ENCODE results near the gene CCDC107.
A peak's percentile ranks its signal among the peaks of the same experiment; 100 is the strongest.
"Not testable (repeated sequence)": the region's sequence is repeated elsewhere in the genome, so short reads cannot be mapped to it uniquely, and the experiment has no call there.

Gene CCDC107

DNA sequence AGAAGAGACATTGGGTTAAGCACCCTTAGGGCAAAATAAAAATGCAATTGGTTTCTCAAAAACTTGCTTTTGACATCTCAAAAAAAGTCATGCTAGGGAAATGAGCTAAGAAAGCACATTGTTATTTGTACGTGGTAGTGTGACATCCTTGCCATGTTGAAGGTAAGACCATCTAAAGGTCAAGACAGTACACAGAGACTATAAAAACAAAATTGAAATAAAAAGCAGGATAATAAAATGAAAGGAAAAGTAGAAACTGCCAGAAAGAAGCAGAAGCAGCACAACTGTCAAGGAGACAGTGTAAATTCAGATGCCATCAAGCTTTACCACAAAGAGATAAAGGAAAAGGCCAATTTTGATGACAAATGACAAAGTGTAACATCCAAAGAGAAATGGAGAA is 18.9 kb upstream of the CCDC107 start:
- DNase-seq: not testable (repeated sequence)

DNA sequence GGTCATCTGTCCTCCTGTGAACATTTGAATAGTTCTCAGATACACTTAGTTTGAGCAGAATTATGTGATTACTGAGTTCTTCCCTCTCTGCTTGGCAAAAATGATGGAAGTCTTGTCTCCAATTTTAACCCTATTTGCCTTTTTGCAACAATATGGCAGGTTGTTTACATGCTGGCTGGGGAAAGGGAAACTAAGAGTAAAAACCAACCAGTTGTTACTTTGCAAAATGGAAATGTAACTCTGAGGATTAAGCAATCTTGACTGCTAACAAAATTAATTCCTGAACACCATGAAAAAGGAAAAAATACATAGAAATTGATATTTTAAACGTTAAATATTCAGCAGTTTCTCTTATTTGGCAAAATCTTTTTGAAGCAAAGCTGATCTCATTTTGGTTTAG is 18.5 kb upstream of the CCDC107 start:
- no peak for DNase-seq

DNA sequence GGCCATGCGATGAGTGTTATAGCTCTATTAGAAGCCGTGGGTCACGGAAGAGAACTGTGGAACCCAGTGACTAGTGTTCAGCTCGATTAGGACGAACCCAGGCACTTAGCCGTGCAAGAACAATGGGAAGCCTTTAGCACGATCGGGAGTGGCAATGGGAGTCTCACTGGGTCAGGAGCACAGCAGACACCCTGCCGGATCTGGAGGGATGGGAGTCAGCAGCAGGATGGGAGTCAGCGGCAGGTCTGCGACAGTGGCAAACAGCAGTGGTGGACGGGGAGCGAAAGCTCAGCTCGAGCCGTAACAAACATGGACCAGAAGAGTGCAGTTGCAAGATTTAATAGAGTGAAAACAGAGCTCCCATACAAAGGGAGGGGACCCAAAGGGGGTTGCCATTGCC is 17.7 kb upstream of the CCDC107 start:
- not testable (repeated sequence) for DNase-seq

DNA sequence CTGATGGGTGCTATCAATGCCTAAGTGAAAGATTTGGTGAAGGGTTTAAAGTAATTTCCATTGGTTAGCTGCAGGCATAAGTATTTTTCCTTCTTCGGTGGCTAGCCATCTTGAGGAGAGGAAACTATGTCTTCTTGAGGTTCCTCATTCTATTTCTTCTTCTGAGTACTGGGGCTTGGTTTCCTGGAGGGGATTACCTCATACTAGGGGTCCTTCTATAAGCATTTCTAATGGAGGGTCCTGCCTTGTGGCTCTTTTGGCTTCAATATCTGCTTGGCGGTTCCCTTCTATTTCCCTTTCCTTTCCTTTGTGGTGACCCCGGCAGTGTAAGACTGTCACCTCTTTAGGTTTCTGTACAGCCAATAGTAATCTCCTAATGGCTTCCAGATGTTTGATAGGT is 16.6 kb upstream of the CCDC107 start:
- DNase-seq: not testable (repeated sequence)

DNA sequence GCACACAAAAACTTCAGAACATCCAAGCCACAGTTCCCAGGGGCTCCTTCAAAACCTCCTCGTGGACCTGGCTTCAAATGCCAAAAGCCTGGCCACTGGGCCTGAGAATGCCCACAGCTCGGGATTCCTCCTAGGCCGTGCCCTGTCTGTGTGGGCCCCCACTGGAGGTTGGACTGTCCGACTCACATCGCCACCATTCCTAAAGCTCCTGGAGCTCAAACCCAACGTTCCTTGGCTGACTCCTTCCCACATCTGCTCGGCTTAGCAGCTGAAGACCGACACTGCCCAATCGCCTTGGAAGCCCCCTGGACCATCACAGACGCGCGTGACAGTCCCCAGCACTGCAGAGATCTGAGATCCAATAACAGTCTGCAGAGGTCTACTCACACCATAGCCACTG is 15.0 kb upstream of the CCDC107 start:
- DNase-seq: no peak

DNA sequence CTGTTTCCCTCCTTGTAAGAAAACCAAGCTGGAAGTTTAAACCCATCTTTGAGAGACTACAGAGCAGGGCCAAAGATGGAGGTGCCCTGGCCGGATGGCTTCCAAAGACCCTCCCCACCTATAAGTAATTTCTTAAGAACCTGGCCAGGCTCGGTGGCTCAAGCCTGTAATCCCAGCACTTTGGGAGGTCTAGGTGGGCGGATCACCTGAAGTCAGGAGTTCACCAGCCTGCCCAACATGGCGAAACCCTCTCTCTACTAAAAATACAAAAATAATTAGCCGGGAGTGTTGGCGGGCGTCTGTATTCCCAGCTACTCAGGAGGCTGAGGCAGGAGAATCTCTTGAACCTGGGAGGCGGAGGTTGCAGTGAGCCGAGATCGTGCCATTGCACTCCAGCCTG is 12.4 kb upstream of the CCDC107 start:
- DNase-seq: not testable (repeated sequence)

DNA sequence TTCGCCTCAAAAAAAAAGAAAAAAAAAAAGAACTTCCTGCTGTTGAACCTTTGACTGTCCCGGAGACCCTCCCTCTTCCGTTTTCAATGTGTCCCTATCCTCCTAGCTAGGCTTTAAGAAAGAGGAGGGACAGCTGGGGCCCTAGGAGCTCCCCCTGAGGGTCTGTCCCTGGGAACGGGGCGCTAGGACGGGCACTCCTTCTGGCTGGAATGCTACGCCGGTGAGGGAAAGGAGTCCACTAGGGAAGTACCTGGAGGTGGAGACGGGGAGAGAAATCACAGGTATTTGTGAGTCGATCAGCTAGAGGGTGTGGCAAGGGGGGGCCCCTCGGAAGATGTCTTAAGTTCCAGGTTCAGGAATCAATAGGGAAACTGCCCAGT is 11.9 kb upstream of the CCDC107 start:
- DNase-seq: no peak

DNA sequence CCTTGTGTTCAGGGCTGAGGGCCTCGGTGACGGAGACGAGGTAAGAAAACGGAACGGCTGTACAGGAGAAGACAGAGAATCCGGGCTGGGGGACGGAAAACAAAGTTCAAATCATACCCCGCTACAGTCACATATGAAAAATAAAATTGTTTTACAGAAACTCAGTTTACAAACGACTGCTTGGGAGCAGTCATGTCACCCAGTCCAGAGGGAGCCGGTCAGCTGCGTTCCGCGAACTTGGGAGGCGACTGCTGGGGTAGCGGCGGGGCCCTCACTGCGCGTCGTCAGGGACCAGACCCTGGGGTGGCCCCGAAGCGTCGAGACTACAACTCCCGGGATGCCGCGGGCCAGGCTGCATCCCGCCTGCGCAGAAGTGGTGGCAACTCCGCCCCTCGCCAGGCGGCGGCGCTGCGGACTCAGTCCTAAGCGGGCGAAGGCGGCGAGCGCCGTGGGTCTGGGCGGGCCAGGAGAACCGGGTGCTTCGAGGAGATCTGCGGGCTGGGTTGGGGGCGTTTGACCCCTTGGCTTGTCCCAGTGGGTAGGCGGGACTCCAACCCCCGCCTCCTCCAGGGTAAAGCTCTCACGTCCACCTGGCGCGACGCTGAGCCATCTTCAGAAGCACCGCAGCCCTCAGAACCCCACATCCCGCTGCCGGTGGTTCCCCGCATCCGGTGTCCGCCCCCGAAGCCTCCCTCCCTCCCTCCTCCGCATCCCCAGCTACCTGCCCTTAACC is 11.4 kb upstream of the CCDC107 start:
- peak; percentile 90 for DNase-seq

DNA sequence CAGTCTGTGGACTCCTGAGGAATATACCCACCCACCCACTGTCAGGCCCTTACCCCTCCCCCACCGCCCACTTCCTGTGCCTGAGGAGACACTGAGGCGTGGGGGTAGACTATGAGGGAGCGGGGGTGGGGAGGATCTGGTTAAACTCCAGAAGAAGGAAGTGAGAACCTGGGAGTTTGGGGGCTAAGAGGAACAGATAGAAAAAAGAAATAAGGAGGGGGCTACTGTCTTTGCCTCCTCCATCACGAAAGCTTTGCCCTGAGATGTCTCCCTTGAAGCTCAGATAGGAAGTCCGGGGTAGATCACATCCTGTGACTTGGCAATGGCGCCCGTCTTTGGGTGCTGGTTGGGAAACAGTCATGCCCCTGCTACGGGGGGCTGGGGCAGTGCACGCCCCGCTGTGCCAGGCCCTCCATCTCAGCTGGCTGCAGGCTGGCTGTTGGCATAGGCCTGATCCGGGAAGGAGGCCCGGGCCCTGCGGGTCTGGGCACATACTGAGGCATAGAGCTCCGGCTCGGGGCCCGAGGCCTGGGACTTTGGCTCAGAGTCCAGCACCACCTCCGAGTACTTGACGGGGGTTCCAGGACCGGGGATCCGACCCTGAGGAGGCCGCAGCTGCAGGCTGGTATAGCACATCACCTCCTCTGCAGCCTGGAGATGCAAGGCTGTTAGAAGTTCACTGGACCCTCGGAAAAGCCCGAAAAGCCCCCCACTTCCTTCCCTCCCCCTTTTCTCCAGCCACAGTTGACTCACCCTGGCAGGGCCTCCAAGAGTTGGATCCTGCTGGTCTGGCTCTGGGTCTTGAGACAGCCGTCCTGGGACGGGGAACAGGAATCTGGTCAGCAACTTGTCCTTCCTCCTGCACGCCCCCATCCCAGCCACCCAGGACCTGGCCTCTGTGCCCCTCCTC is 8.4 kb upstream of the CCDC107 start:
- peak; percentile 35 for DNase-seq

DNA sequence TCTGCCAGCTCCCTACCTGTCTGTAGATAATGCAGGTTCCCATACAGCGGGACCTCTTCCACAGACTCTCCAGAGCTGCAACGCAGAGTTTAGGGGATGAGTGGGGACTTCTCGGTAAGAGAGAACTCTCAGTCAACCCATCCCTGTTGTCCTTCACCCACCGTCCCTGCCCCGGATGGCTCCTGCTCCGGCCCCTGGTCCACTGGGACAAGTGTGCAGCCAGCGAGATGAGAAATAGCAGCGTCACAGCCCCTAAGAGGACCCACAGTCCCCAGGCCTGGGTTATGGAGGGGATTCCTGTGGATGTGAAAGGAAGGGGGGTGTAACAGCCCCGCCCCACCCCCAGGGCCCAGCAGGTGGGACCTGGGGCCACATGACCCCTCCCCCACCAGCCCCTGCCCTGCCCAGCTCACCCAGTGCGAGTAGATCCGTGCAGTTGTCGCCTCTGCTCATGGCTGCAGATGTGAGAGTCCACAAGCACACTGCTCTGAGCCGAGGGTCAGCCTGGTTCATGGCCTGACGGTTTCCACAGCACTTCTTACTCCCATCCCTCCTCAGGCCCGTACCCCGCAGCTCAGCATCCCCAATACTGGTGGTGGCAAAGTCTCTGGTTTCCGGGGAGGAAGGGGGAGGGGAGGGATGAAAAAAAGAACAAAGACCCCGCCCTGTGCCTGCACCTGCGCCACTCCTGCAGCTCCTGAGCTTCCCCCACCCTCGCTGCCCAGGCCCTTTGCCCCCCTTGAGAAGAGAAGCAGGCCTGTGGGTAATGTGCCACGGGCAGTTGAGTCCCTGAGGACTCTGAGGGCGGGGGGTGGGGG is 7.5 kb upstream of the CCDC107 start, which contains the start of gene SIT1:
TSS of gene SIT1 (minus strand) at position 591 of the 818 bp plus-strand sequence. CDS start at position 513, 78 bp downstream.
- no peak for DNase-seq

DNA sequence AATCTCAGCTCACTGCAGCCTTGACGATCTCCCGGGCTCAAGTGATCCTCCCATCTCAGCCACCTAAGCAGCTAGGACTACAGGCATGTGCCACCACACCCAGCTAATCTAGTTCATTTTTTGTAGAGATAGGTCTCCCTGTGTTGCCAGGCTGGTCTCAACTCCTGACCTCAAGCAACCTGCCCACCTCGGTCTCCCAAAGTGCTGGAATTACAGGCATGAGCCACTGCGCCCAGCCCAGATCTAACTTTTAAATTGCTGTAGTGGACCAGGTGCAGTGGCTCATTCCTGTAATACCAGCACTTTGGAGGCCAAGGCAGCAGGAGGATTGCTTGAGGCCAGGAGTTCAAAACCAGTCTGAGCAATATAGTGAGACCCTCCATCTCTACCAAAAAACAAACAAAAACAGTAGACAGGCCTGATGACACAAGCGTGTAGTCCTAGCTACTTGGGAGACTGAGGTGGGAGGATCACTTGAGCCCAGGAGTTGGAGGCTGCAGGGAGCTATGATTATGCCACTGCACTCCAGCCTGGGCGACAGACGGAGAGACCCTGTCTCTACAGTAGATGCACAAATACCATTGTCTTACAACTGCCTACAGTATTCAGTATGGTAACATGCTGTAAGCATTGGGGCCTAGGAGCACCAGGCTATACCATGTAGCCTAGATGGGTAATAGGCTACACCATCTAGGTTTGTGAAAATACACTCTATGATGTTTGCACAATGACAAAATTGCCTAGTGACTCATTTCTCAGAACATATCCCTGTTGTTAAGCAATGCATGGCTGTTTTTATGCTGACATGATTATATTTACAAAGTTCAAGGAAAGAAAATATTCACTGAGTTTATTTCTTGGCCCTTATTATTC is 5.9 kb upstream of the CCDC107 start:
- no peak for DNase-seq

DNA sequence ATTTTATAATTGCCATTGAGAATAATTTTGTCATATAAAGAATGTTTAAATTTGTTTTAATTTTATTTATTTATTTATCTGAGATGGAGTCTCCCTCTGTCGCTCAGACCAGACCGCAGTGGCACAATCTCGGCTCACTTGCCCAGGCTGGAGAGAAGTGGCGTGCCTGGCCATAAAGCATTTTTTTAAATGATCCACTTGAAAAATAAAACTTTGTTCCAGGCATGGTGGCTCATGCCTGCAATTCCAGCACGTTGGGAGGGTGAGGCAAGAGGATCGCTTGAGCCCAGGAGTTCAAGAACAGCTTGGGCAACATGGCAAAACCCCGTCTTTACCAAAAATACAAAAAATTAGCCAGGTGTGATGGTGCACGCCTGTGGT is 5.3 kb upstream of the CCDC107 start:
- DNase-seq: no peak

DNA sequence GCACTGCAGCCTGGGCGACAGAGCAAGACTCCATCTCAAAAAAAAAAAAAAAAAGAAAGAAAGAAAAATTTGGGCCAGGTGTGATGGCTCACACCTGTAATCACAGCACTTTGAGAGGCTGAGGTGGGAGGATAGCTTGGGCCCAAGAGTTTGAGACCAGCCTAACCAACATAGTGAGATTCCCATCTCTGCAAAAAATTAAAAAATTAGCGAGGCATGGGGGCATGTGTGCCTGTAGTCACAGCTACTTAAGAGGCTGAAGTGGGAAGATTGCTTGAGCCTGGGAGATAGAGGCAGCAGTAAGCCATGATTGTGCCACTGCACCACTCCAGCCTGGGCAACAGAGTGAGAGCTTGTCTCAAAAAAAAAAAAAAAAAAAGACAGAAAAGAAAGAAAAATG is 4.5 kb upstream of the CCDC107 start:
- no peak for DNase-seq

DNA sequence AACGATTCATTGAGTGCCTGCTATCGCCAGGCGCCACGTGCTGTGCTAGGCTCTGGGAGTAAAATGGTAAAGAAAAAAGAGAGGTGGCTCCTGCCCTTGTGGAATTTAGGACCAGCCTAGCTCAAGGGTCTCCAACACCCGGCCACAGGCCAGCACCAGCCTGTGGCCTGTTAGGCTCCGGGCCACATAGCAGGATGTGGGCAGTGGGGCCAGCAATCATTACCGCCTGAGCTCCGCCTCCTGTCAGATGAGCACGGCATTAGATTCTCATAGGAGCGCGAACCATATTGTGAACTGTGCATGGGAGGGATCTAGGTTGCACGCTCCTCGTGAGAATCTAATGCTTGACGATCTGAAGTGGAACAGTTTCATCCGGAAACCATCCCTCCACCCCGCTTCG is 1.7 kb upstream of the CCDC107 start:
- DNase-seq: no peak

DNA sequence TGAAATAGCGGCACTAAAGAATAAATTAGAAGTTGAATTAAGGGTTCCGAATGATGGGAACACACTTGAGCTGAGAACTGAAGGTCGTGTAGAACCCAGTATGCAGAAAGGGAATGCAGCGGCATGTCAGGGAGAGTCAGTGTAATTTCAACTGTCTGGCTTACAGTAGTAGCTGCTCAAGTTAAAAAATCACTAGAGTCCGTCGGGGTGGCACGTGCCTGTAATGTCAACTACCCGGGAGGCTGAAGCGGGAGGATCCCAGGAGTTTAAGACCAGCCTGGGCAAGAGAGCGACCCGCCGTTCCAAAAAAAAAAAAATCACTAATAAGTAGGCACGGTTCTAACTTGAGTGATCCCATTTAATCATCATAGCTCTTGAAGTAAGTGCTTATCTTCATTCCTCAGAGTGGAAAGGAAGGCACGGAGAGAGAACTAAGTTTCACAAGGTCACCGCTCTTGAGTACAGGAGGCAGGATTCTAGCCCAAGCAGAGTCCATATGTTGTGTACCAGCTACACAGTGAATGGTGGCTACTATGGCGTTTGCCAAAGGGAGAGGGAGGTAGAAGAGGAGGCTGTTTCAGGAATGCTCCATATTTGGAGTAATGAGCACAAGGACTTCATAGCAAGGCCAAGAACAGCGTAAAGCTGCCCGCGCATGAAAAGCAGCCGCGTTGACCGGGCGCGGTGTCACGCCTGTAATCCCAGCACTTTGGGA is 1.1 kb upstream of the CCDC107 start:
- no peak for DNase-seq

DNA sequence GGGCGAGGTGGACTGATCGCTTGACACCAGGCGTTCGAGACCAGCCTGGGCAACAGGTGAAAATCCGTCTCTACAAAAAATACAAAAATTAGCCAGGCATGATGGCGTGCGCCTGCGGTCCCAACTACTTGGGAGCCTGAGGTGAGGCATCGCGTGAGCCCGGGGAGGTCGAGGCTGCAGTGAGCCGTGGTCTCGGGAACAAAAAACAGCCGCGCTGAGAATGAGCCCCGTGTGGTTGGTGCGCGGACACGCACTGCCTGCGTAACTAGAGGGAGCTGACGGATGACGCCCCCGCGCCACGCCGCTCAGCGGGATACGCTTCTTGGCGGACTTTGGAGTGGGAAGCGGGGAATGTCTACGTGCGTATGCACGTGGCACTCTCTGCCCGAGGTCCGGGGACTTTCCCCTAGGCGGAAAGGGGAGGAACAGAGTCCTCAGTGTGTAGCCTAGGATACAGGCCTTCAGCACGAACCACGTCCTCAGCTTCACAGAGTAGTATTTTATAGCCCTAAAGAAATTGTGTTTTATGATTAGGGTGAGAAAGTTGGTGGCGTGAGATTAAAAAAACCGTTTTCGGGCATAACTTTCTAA is 451 bp upstream of the CCDC107 start, which contains the start of gene RMRP:
TSS of gene RMRP (minus strand) at position 474 of the 591 bp plus-strand sequence.
- peak; percentile 76 for DNase-seq

DNA sequence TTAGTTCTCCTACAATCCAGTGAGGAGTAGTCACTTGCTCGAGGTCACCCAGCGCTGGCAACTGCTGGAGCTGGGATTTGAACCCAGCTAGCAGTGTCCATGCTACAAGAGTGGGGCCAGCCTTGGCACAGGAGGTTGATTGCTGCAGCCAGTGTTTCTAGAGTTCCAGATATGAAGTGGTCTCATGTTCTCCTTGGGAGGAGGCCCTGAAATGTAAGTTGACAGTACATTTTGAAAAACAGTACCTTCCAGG is 802 bp downstream of the CCDC107 start:
- DNase-seq: no peak

DNA sequence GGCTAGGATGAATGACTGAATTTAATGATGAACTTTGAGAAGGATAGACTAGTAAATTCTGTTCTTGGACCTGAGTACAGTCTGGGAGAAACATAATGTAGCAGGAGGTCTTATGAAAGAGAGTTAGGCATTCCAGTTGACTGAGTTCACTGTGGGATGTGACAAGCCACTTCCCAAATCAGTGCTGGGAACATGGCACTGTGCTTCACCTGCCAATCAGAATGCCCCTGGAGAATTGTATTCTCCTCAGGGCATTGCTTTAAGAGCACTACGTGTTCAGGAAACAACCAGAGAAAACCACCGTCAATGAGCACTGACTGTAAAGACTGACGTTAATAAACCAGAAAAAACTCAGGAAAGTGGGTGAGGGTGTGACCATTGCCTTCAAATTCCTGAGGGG is 1.2 kb downstream of the CCDC107 start:
- DNase-seq: no peak

DNA sequence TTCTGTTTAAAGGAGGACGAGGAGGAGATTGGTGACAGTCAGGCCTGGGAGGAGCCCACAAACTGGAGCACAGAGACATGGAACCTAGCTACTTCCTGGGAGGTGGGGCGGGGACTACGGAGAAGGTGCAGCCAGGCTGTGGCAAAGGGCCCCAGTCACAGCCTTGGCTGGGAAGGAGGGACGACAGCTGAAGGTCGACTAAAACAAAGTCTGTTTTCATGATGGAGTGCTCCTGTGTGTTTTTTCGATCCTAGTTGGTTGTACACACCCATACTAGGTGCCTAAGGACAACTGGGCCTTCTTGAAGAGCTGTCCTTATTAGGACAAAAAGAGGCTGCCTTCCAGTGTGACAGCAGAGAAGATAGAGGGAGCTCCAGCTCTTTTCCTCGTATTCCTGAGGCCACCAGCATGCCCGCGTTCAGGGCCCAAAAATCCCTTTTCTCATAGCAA is 2.9 kb downstream of the CCDC107 start:
- DNase-seq: no peak

DNA sequence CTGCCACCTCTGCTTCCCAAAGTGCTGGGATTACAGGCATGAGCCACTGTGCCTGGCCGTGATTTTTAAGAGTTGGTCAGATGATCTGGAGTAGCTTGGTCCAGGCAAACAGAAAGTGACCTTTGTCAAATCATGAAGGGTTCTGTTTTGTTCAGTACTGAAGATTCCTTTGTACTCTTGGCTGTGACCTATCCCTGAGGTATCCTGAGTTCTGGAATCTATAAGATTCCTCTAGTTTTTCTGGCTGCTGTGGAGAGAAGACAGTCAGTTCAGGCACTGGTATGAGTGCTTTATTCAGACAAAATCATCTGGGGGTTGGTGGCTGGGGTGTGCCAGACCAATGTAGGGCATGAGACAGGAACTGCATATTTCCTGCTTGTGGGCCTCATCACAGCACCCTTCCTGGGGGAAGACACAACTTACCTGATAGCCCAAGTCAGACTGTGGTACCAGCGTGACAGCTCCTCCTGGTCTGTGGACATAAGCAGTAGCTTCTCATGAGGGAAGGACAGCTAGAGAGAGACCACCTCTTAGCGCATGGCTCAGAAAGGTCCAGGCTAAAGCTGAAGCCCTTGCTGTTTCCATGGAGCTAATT is 3.8 kb downstream of the CCDC107 start:
- DNase-seq: peak; percentile 43

DNA sequence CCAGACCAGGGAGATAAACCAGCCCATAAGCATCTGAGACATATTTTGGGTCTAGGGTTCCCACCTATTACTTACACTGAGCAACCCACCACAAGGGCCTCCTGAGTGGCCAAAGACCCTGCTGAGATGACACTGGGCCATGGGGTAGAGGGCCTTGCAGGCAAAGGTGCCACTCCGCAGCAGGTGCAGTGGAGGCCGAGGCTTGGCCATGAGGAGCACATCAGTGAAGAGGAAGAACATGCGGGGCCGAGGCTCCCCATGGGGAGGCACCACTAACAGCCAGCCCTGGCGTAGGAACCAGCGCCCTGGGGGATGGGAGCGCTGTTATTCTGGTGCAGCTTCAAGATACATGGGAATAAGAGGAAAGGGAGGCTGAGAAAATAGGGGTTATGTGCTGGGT is 4.3 kb downstream of the CCDC107 start:
- DNase-seq: no peak

Measured in activated CD4-positive, alpha-beta T cell treated with anti-CD3 and anti-CD28 coated beads, Interleukin-2, amount 50 U/mL, for 1 hour (primary cell).